OCI-LY7 (cell line): ENCODE results near the gene PRCD.

Source experiments
- CTCF ChIP-seq: fragments of 200-600 bp; sonication (generic); conservative IDR thresholded peaks from 2 replicates; pipeline ENCODE4 v1.5.1; 2014; ENCODE audit warnings: mild to moderate bottlenecking, antibody characterized with exemption, low read length, moderate library complexity, mixed read lengths
- EZH2phosphoT487 ChIP-seq: fragments of 200-600 bp; sonication (generic); IDR thresholded peaks from 2 replicates; pipeline ENCODE4 v1.6.1; 2018; ENCODE audit warnings: low read depth, borderline replicate concordance, mild to moderate bottlenecking, mixed run types, antibody characterized with exemption, low read length, moderate library complexity, mixed read lengths

- TF ChIP-seq CTCF (no peak), EZH2phosphoT487 (no peak)
Observed at GRCh38 chr17:76584427-76585032, 44.7 kb downstream of the PRCD start.
